GM18867 (cell line): ENCODE results near the gene BCAR1.
"Not testable (repeated sequence)": the region's sequence is repeated elsewhere in the genome, so short reads cannot be mapped to it uniquely, and the experiment has no call there.

Experiments
- ATAC-seq: cut with Tn5 transposase; IDR thresholded peaks from one replicate; pipeline ENCODE4 v1.9.1; 2021; ENCODE audit warnings: mild to moderate bottlenecking, moderate library complexity; ENCODE audit not compliant: unreplicated experiment

BCAR1 gene

GRCh38 chr16:75272097-75272551, 20.7 kb upstream of the BCAR1 start:
- no peak for ATAC-seq

- no peak for ATAC-seq
Measured at GRCh38 chr16:75271441-75272096, 20.1 kb upstream of the BCAR1 start.

DNA sequence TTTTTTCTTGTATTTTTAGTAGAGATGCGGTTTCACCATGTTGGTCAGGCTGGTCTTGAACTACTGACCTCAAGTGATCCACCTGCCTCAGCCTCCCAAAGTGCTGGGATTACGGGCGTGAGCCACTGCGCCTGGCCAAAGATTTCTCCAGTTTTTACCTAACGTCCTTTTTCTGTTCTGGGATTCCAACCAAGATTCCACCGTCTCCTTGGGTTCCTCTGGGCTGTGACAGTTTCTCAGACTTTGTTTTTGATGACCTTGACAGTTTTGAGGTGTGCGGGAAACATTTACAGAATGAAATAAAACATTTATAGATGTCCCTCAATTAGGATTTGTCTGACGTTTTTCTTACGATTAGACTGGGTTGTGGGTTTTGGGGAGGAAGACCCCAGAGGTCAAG, 17.9 kb upstream of the BCAR1 start:
- not testable (repeated sequence) for ATAC-seq

DNA sequence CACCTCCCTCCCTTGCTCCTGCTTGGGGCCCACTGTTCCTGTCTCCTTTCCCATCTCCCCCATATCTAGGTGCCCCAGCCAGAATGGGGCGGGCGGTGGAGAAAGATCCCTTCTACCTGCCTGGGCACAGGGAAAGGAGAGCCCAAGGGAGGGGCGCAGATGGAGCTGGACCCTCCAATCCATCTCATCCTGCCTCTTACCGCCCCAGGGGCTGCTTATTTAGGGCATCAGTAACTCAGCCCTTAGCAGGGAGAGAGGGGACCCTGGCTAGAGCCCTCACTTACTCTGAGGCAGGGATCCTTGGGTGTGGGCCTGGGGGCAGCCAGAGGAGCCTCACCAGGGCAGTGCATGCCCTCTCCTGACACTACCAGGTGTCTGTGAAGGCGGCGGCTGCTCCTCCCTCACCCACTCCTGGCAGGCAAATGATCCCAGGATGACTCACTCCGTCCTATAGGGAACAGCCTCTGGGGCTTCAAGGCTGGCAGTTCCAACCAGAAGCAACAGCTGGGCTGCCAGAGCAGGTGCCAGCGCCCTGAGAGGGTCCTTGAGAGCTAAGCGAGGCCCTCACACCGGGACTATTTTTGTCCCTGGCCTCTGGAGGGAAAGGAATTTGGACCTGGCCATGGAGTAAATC, 16.3 kb upstream of the BCAR1 start:
- no peak for ATAC-seq

DNA sequence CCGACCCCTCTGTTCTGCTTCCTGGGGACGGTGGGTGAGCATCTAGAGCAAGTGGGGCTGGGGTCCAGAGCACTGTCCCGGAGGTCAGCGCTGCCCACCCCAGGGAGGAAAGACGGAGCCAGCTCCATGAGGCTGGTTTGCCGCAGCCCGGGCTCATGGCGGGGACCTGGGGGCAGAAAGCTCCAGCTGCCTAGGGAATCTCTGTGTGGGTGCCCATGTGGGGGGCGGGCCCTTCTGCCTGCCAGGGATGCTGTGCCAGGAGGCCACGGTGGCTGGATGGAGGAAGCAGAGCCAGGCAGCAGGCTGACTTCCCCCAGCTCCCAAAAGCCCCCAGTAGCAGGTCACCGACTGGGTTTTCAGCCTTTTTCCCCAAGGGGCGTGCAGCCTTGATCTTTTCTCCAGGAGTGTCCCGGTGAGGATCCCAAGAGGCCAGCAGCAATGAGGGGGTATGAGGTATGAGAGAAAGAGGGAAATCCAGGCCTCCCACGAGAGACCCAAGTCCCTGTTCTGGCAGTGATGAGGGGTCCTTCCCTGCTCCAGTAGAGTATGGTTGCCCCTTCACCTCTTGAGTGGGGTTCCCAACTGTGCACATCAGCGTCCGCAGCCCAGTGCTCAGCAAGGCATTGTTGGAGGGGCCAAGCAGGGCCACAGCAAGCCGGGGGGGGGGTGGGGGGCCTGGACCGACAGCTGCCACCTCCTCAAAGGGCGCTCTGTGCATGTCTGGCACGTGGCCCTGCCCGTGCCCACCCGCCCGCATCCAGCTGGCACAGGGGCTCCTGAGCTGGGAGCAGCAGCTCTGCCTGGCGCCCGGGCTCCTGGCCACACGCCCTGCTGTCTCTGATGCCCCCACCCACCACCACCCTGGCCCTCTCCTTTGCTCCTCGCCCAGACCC, 15.6 kb upstream of the BCAR1 start:
- no peak for ATAC-seq

GRCh38 chr16:75265911-75266701, 14.7 kb upstream of the BCAR1 start:
- peak; percentile 76 for ATAC-seq

- ATAC-seq, result peak; percentile 13
Measured at GRCh38 chr16:75264999-75265910, 13.8 kb upstream of the BCAR1 start.

DNA sequence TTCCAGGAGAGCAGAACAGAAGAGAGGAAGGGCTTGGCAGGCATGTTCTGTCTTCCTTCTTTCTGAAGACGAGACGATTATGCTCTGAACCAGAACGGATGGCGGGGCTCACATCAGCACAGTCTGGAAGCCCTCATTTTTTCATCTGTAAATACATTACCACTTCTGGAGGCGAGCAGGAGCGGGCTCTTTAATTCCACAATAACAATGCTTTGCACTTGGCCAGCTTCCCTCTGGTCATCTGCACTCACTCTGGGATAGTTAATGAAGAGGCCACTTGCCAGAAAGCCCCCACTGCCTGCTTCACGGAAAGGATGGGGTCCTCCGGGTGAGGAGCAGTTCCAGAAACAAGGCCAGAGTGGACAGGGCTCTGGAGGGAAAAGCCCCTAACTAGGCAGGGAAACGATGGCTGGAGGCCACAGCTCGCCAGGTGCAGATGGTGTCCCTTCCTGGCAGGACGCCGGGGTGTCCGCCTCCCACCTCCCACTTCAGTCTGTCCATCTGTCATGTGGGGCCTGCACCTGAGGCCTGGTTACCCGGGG, 13.1 kb upstream of the BCAR1 start:
- ATAC-seq, result no peak

- ATAC-seq, result no peak
Measured at GRCh38 chr16:75263963-75264445, 12.6 kb upstream of the BCAR1 start.

- ATAC-seq, result no peak
Measured at GRCh38 chr16:75263291-75263962, 12.0 kb upstream of the BCAR1 start.

- no peak for ATAC-seq
Measured at GRCh38 chr16:75262800-75263127, 11.3 kb upstream of the BCAR1 start.

- no peak for ATAC-seq
Measured at GRCh38 chr16:75262104-75262799, 10.8 kb upstream of the BCAR1 start.

DNA sequence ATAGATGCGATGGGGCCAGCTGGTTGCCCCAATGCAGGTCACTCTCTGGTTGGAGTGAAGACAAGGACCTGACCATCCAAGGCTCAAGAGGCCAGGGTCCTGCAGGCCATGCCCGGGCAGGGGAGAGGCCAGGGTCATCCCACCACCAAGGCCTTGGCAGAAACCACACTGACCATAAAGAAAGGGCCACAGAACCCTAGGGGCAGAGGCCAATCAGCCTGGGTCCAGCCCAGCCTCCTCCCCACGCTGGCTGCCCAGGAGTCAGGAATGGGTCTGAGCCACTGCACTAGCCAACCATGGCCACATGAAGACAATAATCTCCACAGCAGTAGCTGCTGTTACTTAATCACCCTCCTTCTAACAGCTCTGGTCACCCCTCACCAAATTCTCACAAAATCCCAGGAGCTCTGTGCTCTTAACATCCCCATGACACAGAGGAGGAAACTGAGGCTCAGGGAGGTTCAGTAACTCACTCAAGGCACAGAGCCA, 10.2 kb upstream of the BCAR1 start:
- ATAC-seq, result no peak

- no peak for ATAC-seq
Measured at GRCh38 chr16:75260851-75261589, 9.6 kb upstream of the BCAR1 start.

DNA sequence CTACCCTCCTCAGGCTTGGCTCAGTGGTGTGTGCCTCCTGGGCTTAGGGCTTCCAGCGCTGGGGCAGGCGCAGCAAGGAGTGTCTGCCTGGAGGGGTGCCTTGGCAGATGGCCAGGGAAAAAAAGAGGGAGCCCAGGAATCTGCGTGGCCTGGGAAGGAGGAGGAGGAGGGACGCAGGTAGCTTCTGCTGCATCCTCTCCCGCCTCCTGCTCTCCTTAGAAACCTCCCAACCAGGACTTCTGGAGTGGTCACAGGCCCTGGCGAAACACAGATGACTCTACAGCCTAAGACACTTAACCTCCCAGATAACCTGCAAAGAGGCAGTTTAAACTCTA, 7.3 kb upstream of the BCAR1 start:
- ATAC-seq, result no peak

GRCh38 chr16:75257886-75258806, 6.7 kb upstream of the BCAR1 start:
- ATAC-seq, result no peak
